Heart right ventricle (tissue), 16 donors: ENCODE measurements around the gene GMDS. TPM values are rescaled to one million over a fixed set of nuclear protein-coding genes. Genes with fewer than 3 reads are reported as not detected.

ENCODE experiments used
- ATAC-seq, 8 donors: fragments of 200-7000 bp; cut with Tn5 transposase; one replicate each; pipeline ENCODE4 v1.9.1; 2020; ENCODE audit warnings: mild to moderate bottlenecking in 8 of 8, moderate library complexity in 8 of 8, moderate number of reproducible peaks in 1 of 8
- DNase-seq, 2 donors: peaks; one replicate each; pipeline ENCODE4 v3.0.0-alpha.2; 2020
- H3K27ac ChIP-seq, 10 donors: fragments of 200-600 bp; sonication (generic) in 2 of 10; one replicate each; pipeline versions ENCODE4 v1.5.0 to v1.8.0; 2020 to 2022; ENCODE audit warnings: mild to moderate bottlenecking in 3 of 10
- H3K27me3 ChIP-seq, 7 donors: fragments of 200-600 bp; one replicate each; pipeline ENCODE4 v1.8.0; 2021 to 2022; ENCODE audit warnings: mild to moderate bottlenecking in 2 of 7
- H3K36me3 ChIP-seq, 9 donors: fragments of 200-600 bp; sonication (generic) in 1 of 9; one replicate each; pipeline versions ENCODE4 v1.5.0 to v1.8.0; 2020 to 2022; ENCODE audit warnings: mild to moderate bottlenecking in 2 of 9
- H3K4me1 ChIP-seq, 9 donors: fragments of 200-600 bp; sonication (generic) in 1 of 9; one replicate each; pipeline versions ENCODE4 v1.5.0 to v1.8.0; 2020 to 2022; ENCODE audit warnings: mild to moderate bottlenecking in 4 of 9
- H3K4me3 ChIP-seq, 10 donors: fragments of 200-600 bp; sonication (generic) in 2 of 10; one replicate each; pipeline versions ENCODE4 v1.5.0 to v1.8.0; 2020 to 2022; ENCODE audit warnings: mild to moderate bottlenecking in 7 of 10, moderate library complexity in 2 of 10
- H3K9me3 ChIP-seq, 11 donors: fragments of 200-600 bp in 10 of 11; sonication (generic) in 2 of 11; one replicate each; pipeline versions ENCODE4 v1.5.0 to v1.8.0; 2013 to 2022; ENCODE audit warnings: mild to moderate bottlenecking in 2 of 11, control low read depth in 1 of 11, moderate library complexity in 1 of 11
- WGBS, 2 donors: extraction: QIAGEN DNeasy Blood & Tissue Kit; methylation state at CpG; one replicate each; pipeline ENCODE4 v1.1.7; 2013; ENCODE audit warnings: inconsistent platforms in 1 of 2; 5-methylcytosine and 5-hydroxymethylcytosine counted together
- intact Hi-C, 10 donors: fragments of 100-400 bp; cut with DNase I; formaldehyde crosslinking; loops; one replicate each; pipeline versions ENCODE4 v1.11.1 to v1.14.2; 2022
- polyA plus RNA-seq, 2 donors: library from polyadenylated mRNA; stranded (reverse); fragments of 200-250 nt; gene quantifications; one replicate each; pipeline ENCODE4 v1.2.3, GENCODE V29; 2013
- total RNA-seq, 10 donors: library from RNA; stranded (reverse); fragmentation: NEBNext Ultra II Directional in 3 of 10; extraction: Animal tissue kit (Norgen Biotek cat#: 25700) in 3 of 10; gene quantifications; one replicate each; pipeline versions ENCODE4 v1.2.1 to v1.2.4, GENCODE V29; 2021 to 2023
- TF ChIP-seq, protein P1 (sequence below), 9 donors: fragments of 200-600 bp; sonication (generic) in 2 of 9; IDR thresholded peaks; one replicate each; pipeline versions ENCODE4 v1.5.0 to v1.8.0; 2021 to 2022; ENCODE audit warnings: antibody characterized with exemption in 9 of 9, mild to moderate bottlenecking in 5 of 9, moderate library complexity in 1 of 9
- donor health status: Arrhythmogenic right ventricular cardiomyopathy.
- donor health status: ischemic (EF 13 %, LVEDD 7.1; RV severe dilation, severe dysfunction).
- donor health status: healthy with polysubstance abuse.
- donor health status: DM: no; HTN: yes; CAD: no.
- donor health status: DM: no; HTN: no; CAD: no.
- donor health status: ischemic (EF 25% LVEDD 6.9; RV normal size, moderate dysfunction).
- donor health status: ischemic (EF 25% LVEDD 5.7; RV mildly dilated, moderate dysfunction).
- donor health status: healthy.
- donor health status: DM: yes; HTN: yes; CAD: no.
- donor health status: Ischemic cardiomyopathy.
- donor health status: ischemic (EF 35%, LVEDD 5.7; RV mildly dilated, moderate dysfunction).
- donor health status: nonischemic (EF 11% LVEDD 7.7; RV severe dilation, severe dysfunction).
- donor health status: DM: yes; HTN: yes; CAD: no.
- donor health status: PGD.
- donor health status: ischemic (EF 29% LVEDD 5.4; RV normal size, mild dysfunction).
- donor health status: nonischemic (EF 23%, LVEDD 6.1; RV moderate dilation, normal function).

GMDS gene
- total and polyA plus RNA-seq, 12 donors: 5.0 to 10.6 (median 6.9) TPM

DNA sequence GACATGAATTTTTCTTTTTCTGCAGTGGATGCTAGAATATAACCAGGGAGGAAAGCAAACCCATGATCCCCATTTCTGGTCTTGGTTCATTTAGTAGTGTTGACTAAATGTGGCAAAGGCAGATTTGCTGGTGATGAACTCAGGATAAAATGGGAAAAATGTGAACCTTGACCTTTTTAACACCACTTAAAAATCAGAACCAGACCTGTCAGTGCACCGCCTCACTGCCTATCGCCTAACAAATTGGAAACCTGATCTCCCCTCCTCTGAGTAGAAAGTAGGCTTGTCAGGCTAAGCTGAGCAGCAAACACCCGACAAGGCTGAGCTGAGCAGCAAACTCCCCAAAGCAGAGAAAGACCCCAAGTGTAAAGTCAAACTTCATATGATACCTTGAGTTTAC, 380.9 kb downstream of the GMDS start:
- Histone ChIP-seq H3K9me3 (no peaks in the 10 kb centered on the region), H3K27ac (no peak overlapping the region), H3K4me3 (no peak overlapping the region), H3K36me3 (no peaks in the 10 kb centered on the region), H3K27me3 (peaks cover 0 to 27% (median 5%) of the 10 kb centered on the region in 7 donors), H3K4me1 (no peaks in the 10 kb centered on the region)
- DNase-seq: no peak
- 84 to 90% methylated on average over 3 of the region's 3 CpGs for WGBS, 2 donors
- intact Hi-C loops: no loop called here
- ATAC-seq: no peak
- TF ChIP-seq, protein P1, sequence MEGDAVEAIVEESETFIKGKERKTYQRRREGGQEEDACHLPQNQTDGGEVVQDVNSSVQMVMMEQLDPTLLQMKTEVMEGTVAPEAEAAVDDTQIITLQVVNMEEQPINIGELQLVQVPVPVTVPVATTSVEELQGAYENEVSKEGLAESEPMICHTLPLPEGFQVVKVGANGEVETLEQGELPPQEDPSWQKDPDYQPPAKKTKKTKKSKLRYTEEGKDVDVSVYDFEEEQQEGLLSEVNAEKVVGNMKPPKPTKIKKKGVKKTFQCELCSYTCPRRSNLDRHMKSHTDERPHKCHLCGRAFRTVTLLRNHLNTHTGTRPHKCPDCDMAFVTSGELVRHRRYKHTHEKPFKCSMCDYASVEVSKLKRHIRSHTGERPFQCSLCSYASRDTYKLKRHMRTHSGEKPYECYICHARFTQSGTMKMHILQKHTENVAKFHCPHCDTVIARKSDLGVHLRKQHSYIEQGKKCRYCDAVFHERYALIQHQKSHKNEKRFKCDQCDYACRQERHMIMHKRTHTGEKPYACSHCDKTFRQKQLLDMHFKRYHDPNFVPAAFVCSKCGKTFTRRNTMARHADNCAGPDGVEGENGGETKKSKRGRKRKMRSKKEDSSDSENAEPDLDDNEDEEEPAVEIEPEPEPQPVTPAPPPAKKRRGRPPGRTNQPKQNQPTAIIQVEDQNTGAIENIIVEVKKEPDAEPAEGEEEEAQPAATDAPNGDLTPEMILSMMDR (IDR thresholded peaks at IDR 0.05): no peak

DNA sequence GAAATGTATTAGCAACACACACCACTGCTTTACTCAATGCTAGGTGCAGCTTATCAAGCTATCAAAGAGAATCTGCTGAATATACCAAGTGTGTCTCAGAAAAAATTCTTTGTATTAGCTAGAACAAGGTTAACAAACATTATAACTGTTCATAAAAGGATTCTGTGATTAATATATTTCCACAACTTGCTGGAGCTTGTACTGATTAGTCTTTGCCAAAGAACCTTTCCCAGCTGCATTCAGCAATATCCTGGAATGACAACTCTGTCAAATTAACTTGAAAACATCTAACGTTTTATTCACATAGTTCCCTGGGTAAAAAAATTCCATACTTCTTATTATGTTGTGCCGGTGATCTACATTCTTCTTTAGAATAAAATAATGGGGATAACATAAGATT, 383.0 kb downstream of the GMDS start:
- Histone ChIP-seq H3K4me3 (no peak overlapping the region), H3K27me3 (peaks cover 0 to 11% (median 4%) of the 10 kb centered on the region in 7 donors), H3K4me1 (no peaks in the 10 kb centered on the region), H3K27ac (no peak overlapping the region), H3K9me3 (no peaks in the 10 kb centered on the region), H3K36me3 (no peaks in the 10 kb centered on the region)
- intact Hi-C loops: no loop called here
- TF ChIP-seq, protein P1 (IDR thresholded peaks at IDR 0.05): no peak
- ATAC-seq (no peak), DNase-seq (no peak)
- WGBS, 2 donors: 61 to 77% methylated on average over 2 of the region's 2 CpGs

DNA sequence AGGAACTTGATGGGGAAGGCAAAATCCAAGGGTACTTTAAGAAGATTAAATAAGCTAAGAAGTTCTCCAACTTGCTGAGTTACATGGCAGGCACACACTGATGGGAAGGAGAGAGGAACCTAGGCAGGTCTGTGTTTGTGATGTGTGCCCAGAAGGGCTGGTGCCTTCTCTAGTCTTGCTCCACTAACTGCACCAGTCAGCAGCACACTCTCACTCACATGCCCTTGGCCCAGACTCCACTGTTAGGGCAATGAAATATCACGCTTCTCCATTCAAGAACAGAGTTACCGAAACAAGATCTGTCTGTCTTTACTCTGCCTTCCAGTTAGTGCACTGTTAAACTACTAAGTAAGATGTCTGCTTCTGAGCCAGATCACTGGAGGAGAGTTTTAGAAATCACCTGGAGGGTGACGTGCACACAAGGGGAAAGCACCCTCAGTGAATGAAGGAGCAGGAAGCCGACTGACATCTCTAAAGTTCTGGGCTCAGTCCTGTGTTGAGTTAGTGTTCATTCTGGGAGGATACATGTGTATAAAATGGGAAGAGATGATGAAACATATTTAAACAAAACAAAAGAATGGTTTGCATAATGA, 384.6 kb downstream of the GMDS start:
- Histone ChIP-seq H3K9me3 (no peaks in the 10 kb centered on the region), H3K27me3 (peaks cover 0 to 6% (median 0%) of the 10 kb centered on the region in 7 donors), H3K36me3 (no peaks in the 10 kb centered on the region), H3K4me3 (no peak overlapping the region), H3K4me1 (peaks cover 0 to 4% (median 0%) of the 10 kb centered on the region in 9 donors), H3K27ac (no peak overlapping the region)
- intact Hi-C loops: no loop called here
- TF ChIP-seq, protein P1 (IDR thresholded peaks at IDR 0.05): no peak
- no peak for ATAC-seq
- WGBS, 2 donors: 97% methylated on average over 4 of the region's 4 CpGs
- DNase-seq: no peak

DNA sequence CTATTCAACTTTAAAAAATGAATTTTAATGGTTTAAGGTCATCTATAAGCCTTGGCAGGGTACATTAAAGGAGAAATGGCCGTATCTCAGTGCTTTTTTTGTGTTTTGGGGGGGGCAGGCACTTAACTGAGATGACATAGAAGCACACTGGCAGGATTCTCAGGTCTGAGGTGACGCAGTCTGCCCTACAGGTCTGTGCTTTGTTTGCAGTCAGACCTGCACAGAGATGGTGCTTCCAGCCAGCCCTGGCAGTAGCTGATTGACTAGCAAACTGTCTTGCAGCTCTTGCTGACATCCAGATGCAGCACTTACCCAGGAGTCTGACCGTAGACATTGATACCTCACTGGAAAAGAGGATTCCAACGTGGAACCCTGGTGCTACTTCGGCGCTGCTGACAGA, 386.5 kb downstream of the GMDS start:
- ATAC-seq (no peak), DNase-seq (no peak)
- TF ChIP-seq, protein P1 (IDR thresholded peaks at IDR 0.05): no peak
- WGBS, 2 donors: 91 to 95% methylated on average over 6 of the region's 6 CpGs
- H3K27me3 ChIP-seq: no peaks in the 10 kb centered on the region
- no peaks in the 10 kb centered on the region for H3K36me3 ChIP-seq
- H3K27ac ChIP-seq: no peak overlapping the region
- intact Hi-C loops: no loop called here
- no peak overlapping the region for H3K4me3 ChIP-seq
- no peaks in the 10 kb centered on the region for H3K9me3 ChIP-seq
- peaks cover 0 to 4% (median 0%) of the 10 kb centered on the region in 9 donors for H3K4me1 ChIP-seq
